Fibroblast of lung (primary cell): Measurements from ENCODE around the gene DPYSL3. TPM values are rescaled to one million over a fixed set of nuclear protein-coding genes. Genes with fewer than 3 reads are reported as not detected.

Experiments
- DNase-seq, 2 donors: peaks; one replicate each; pipeline versions ENCODE4 v3.0.0 to v3.0.0-alpha.2; 2010; ENCODE audit warnings: low read depth in 2 of 2
- H2AFZ ChIP-seq: 2 replicates; pipeline ENCODE4 v1.5.1; 2012; ENCODE audit warnings: low read length, control low read depth, inconsistent platforms
- H3K27ac ChIP-seq: 2 replicates; pipeline ENCODE4 v1.5.1; 2011; ENCODE audit warnings: low read length, control low read depth; ENCODE audit not compliant: insufficient read depth
- H3K27me3 ChIP-seq: 2 replicates; pipeline ENCODE4 v1.5.1; 2011; ENCODE audit warnings: mild to moderate bottlenecking, low read length; ENCODE audit not compliant: control insufficient read depth, insufficient read depth
- H3K36me3 ChIP-seq: 2 replicates; pipeline ENCODE4 v1.5.1; 2011; ENCODE audit warnings: low read length; ENCODE audit not compliant: control insufficient read depth, insufficient read depth
- H3K4me1 ChIP-seq: 2 replicates; pipeline ENCODE4 v1.5.1; 2011; ENCODE audit warnings: low read length; ENCODE audit not compliant: control insufficient read depth, insufficient read depth; ENCODE audit errors: extremely low read depth
- H3K4me2 ChIP-seq: 2 replicates; pipeline ENCODE4 v1.5.1; 2011; ENCODE audit warnings: low read length, control low read depth; ENCODE audit not compliant: insufficient read depth; ENCODE audit errors: extremely low read depth
- H3K4me3 ChIP-seq, 4 experiments: fragments of 200-600 bp in 1 of 4; sonication (generic) in 1 of 4; replicated peaks in 1 of 4; 2 replicates each; pipeline ENCODE4 v1.5.1; 2011 to 2016; ENCODE audit warnings: low read length in 4 of 4, low read depth in 3 of 4, mild to moderate bottlenecking in 3 of 4, control low read depth in 2 of 4, inconsistent platforms in 1 of 4, mixed read lengths in 1 of 4; ENCODE audit not compliant: insufficient read depth in 1 of 4; ENCODE audit errors: control extremely low read depth in 1 of 4
- H3K79me2 ChIP-seq: 2 replicates; pipeline ENCODE4 v1.5.1; 2012; ENCODE audit warnings: mild to moderate bottlenecking, low read length, inconsistent platforms; ENCODE audit not compliant: control insufficient read depth, insufficient read depth
- H3K9ac ChIP-seq: 2 replicates; pipeline ENCODE4 v1.5.1; 2011; ENCODE audit warnings: mild to moderate bottlenecking, low read length, control low read depth; ENCODE audit not compliant: insufficient read depth
- H3K9me3 ChIP-seq: 2 replicates; pipeline ENCODE4 v1.5.1; 2012; ENCODE audit warnings: low read depth, low read length; ENCODE audit not compliant: control insufficient read depth, insufficient read depth
- H4K20me1 ChIP-seq: 2 replicates; pipeline ENCODE4 v1.5.1; 2011; ENCODE audit warnings: low read length; ENCODE audit not compliant: control insufficient read depth, insufficient read depth; ENCODE audit errors: extremely low read depth
- CTCF ChIP-seq, 2 donors: IDR thresholded peaks in 1 of 2; conservative IDR thresholded peaks in 1 of 2; 1 replicate in 1 of 2; 2 replicates in 1 of 2; pipeline ENCODE4 v1.5.1; 2011 to 2012; ENCODE audit warnings: low read length in 2 of 2, control low read depth in 1 of 2, inconsistent platforms in 1 of 2, low read depth in 1 of 2, mild to moderate bottlenecking in 1 of 2
- EZH2 ChIP-seq: IDR thresholded peaks from 2 replicates; pipeline ENCODE4 v1.5.1; 2012; ENCODE audit warnings: low read length, control low read depth, mild to moderate bottlenecking; ENCODE audit errors: missing control alignments
- polyA plus RNA-seq, 2 donors: library from polyadenylated mRNA; depleted of rRNA in 1 of 2; stranded (reverse) in 1 of 2; unstranded in 1 of 2; fragments of >200 nt; gene quantifications; 2 replicates each; pipeline ENCODE4 v1.2.1, GENCODE V29; 2011 to 2012; ENCODE audit warnings: missing spikeins in 1 of 2
- total RNA-seq: library from RNA; depleted of rRNA; stranded (reverse); fragments of >200 nt; gene quantifications from 2 replicates; pipeline ENCODE4 v1.2.1, GENCODE V29; 2014

The DPYSL3 gene
- total and polyA plus RNA-seq, 2 donors (not counting 1 experiment from before 2014, with no cell fraction given) = 52.4 to 206 TPM

- DNase-seq = no peak
- no peak overlapping the region for H3K4me3 ChIP-seq
- TF ChIP-seq CTCF (conservative IDR thresholded peaks at IDR 0.05 in 1 of 2, IDR thresholded peaks at IDR 0.05 in 1 of 2; ENCODE audit: low read depth in 1 of 2, low read length in 2 of 2) (no peak), EZH2 (no peak)
- H3K79me2 ChIP-seq = peaks cover 20% of the 10 kb centered on the region
- no peak overlapping the region for H3K27ac ChIP-seq
- no peaks in the 10 kb centered on the region for H3K36me3 ChIP-seq
- no peaks in the 10 kb centered on the region for H4K20me1 ChIP-seq
- H2AFZ ChIP-seq = no peak overlapping the region
- no peak overlapping the region for H3K4me2 ChIP-seq
- no peak overlapping the region for H3K9ac ChIP-seq
- H3K9me3 ChIP-seq = no peaks in the 10 kb centered on the region
- peaks cover 3% of the 10 kb centered on the region for H3K4me1 ChIP-seq
- no peaks in the 10 kb centered on the region for H3K27me3 ChIP-seq
These were observed 64.0 kb downstream of the DPYSL3 start for GRCh38 chr5:147445917-147446316.

- DNase-seq = peak in 1 of 2 donors; percentile 62
- Histone ChIP-seq H3K79me2 (peaks cover 17% of the 10 kb centered on the region), H3K9ac (no peak overlapping the region), H3K4me3 (no peak overlapping the region), H4K20me1 (no peaks in the 10 kb centered on the region), H2AFZ (no peak overlapping the region), H3K27me3 (no peaks in the 10 kb centered on the region), H3K9me3 (no peaks in the 10 kb centered on the region), H3K4me1 (peaks cover 3% of the 10 kb centered on the region), H3K27ac (no peak overlapping the region), H3K4me2 (no peak overlapping the region), H3K36me3 (no peaks in the 10 kb centered on the region)
- no peak for TF ChIP-seq EZH2
These were observed 64.8 kb downstream of the DPYSL3 start for GRCh38 chr5:147445090-147445489.

DNA sequence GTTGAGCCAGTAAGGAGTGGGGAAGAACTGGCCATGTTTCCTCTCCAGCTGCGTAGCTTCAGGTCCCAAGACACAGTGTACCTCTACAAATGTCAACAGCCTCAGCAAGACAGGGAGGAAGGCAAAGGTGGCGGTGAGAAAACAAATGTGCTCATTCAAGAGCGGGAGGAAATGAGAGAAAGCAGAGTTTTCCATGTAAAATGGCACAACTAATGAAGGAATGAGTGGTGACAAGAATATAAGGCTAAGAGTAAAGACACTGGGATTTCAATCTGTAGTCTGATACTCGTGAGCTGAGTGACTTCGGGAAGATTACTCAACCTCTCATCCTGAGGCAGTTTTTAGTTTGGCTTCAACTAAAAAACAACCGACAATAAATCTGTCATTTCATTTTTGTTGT is 67.6 kb downstream of the DPYSL3 start:
- H3K27ac ChIP-seq = no peak overlapping the region
- H3K4me3 ChIP-seq = no peak overlapping the region
- H3K9ac ChIP-seq = no peak overlapping the region
- H3K27me3 ChIP-seq = no peaks in the 10 kb centered on the region
- no peaks in the 10 kb centered on the region for H3K9me3 ChIP-seq
- no peaks in the 10 kb centered on the region for H3K36me3 ChIP-seq
- no peak for TF ChIP-seq CTCF (conservative IDR thresholded peaks at IDR 0.05 in 1 of 2, IDR thresholded peaks at IDR 0.05 in 1 of 2; ENCODE audit: low read depth in 1 of 2, low read length in 2 of 2)
- TF ChIP-seq EZH2 = no peak
- no peak overlapping the region for H2AFZ ChIP-seq
- H3K79me2 ChIP-seq = peaks cover 14% of the 10 kb centered on the region
- H4K20me1 ChIP-seq = no peaks in the 10 kb centered on the region
- DNase-seq = peak in 1 of 2 donors; percentile 23
- no peak overlapping the region for H3K4me2 ChIP-seq
- peaks cover 3% of the 10 kb centered on the region for H3K4me1 ChIP-seq
